Measurements from ENCODE around the gene CIC. TPM values are rescaled to one million over a fixed set of nuclear protein-coding genes. Genes with fewer than 3 reads are reported as not detected.

The CIC gene
- total RNA-seq, 2 experiments from 2014 or later = 43.8 to 50.4 TPM

- Mint-ChIP-seq H3K36me3 (peaks cover 12% of the 10 kb centered on the region), H3K27me3 (no peaks in the 10 kb centered on the region)
- no peak for DNase-seq
Observed at GRCh38 chr19:42292963-42293362, 23.9 kb downstream of the CIC start.

GRCh38 chr19:42293540-42293939, 24.5 kb downstream of the CIC start:
- DNase-seq = no peak
- Mint-ChIP-seq H3K27ac (no peak overlapping the region), H3K4me1 (peaks cover 4% of the 10 kb centered on the region), H3K4me3 (no peak overlapping the region), H3K9me3 (no peaks in the 10 kb centered on the region), H3K36me3 (peaks cover 12% of the 10 kb centered on the region), H3K27me3 (no peaks in the 10 kb centered on the region)

More at GRCh38 chr19:42292963-42293362, 23.9 kb downstream of the CIC start:
- peaks cover 4% of the 10 kb centered on the region for H3K4me1 Mint-ChIP-seq
- no peaks in the 10 kb centered on the region for H3K9me3 Mint-ChIP-seq
- no peak overlapping the region for H3K27ac Mint-ChIP-seq
- no peak overlapping the region for H3K4me3 Mint-ChIP-seq

GRCh38 chr19:42293948-42294347, 24.9 kb downstream of the CIC start:
- Mint-ChIP-seq H3K27me3 (no peaks in the 10 kb centered on the region), H3K27ac (no peak overlapping the region), H3K9me3 (no peaks in the 10 kb centered on the region), H3K36me3 (peaks cover 12% of the 10 kb centered on the region), H3K4me1 (peaks cover 4% of the 10 kb centered on the region), H3K4me3 (no peak overlapping the region)
- DNase-seq = no peak

- H3K9me3 Mint-ChIP-seq = no peaks in the 10 kb centered on the region
- no peak overlapping the region for H3K27ac Mint-ChIP-seq
- peaks cover 4% of the 10 kb centered on the region for H3K4me1 Mint-ChIP-seq
- no peak for DNase-seq
- peaks cover 12% of the 10 kb centered on the region for H3K36me3 Mint-ChIP-seq
- no peak overlapping the region for H3K4me3 Mint-ChIP-seq
- H3K27me3 Mint-ChIP-seq = no peaks in the 10 kb centered on the region
Observed at GRCh38 chr19:42294471-42295137, 25.6 kb downstream of the CIC start.

- peaks cover 12% of the 10 kb centered on the region for H3K36me3 Mint-ChIP-seq
- no peak overlapping the region for H3K4me3 Mint-ChIP-seq
- no peaks in the 10 kb centered on the region for H3K9me3 Mint-ChIP-seq
- H3K27ac Mint-ChIP-seq = no peak overlapping the region
- DNase-seq = no peak
- peaks cover 4% of the 10 kb centered on the region for H3K4me1 Mint-ChIP-seq
- H3K27me3 Mint-ChIP-seq = no peaks in the 10 kb centered on the region
Observed at GRCh38 chr19:42295342-42295741, 26.3 kb downstream of the CIC start.

GRCh38 chr19:42295831-42296525, 26.9 kb downstream of the CIC start:
- H3K4me3 Mint-ChIP-seq = no peak overlapping the region
- H3K27ac Mint-ChIP-seq = peak overlapping the region; percentile 48
- H3K9me3 Mint-ChIP-seq = no peaks in the 10 kb centered on the region
- H3K4me1 Mint-ChIP-seq = peaks cover 4% of the 10 kb centered on the region
- DNase-seq = peak; percentile 86
- H3K27me3 Mint-ChIP-seq = no peaks in the 10 kb centered on the region
- H3K36me3 Mint-ChIP-seq = peaks cover 13% of the 10 kb centered on the region

GRCh38 chr19:42297039-42297438, 28.0 kb downstream of the CIC start:
- Mint-ChIP-seq H3K36me3 (peaks cover 9% of the 10 kb centered on the region), H3K27me3 (no peaks in the 10 kb centered on the region), H3K4me3 (no peak overlapping the region), H3K9me3 (no peaks in the 10 kb centered on the region), H3K27ac (no peak overlapping the region), H3K4me1 (peaks cover 10% of the 10 kb centered on the region)
- no peak for DNase-seq

- H3K36me3 Mint-ChIP-seq = peaks cover 5% of the 10 kb centered on the region
- no peaks in the 10 kb centered on the region for H3K27me3 Mint-ChIP-seq
- H3K4me3 Mint-ChIP-seq = peak within 1 kb of the TSS; percentile 84
- peaks cover 16% of the 10 kb centered on the region for H3K4me1 Mint-ChIP-seq
- DNase-seq = no peak
- H3K9me3 Mint-ChIP-seq = no peaks in the 10 kb centered on the region
- peak within 1 kb of the TSS; percentile 90 for H3K27ac Mint-ChIP-seq
Observed at GRCh38 chr19:42301646-42302203, 32.7 kb downstream of the CIC start, which contains the start of gene PRR19. PRR19 (plus strand) TSS chr19:42302132; CDS start chr19:42309585, 7,453 bp downstream.

- H3K36me3 Mint-ChIP-seq = peaks cover 3% of the 10 kb centered on the region
- no peaks in the 10 kb centered on the region for H3K9me3 Mint-ChIP-seq
- peak overlapping the region; percentile 90 for H3K27ac Mint-ChIP-seq
- H3K4me1 Mint-ChIP-seq = peaks cover 16% of the 10 kb centered on the region
- H3K4me3 Mint-ChIP-seq = peak overlapping the region; percentile 84
- no peak for DNase-seq
- no peaks in the 10 kb centered on the region for H3K27me3 Mint-ChIP-seq
Observed at GRCh38 chr19:42303101-42303464, 34.0 kb downstream of the CIC start.

GRCh38 chr19:42303876-42304275, 34.8 kb downstream of the CIC start:
- Mint-ChIP-seq H3K27me3 (no peaks in the 10 kb centered on the region), H3K36me3 (peaks cover 3% of the 10 kb centered on the region), H3K9me3 (no peaks in the 10 kb centered on the region), H3K4me3 (no peak overlapping the region), H3K27ac (no peak overlapping the region), H3K4me1 (peaks cover 16% of the 10 kb centered on the region)
- DNase-seq = no peak

- Mint-ChIP-seq H3K27ac (no peak overlapping the region), H3K9me3 (no peaks in the 10 kb centered on the region), H3K36me3 (no peaks in the 10 kb centered on the region), H3K4me1 (peaks cover 12% of the 10 kb centered on the region), H3K27me3 (peaks cover 10% of the 10 kb centered on the region), H3K4me3 (no peak overlapping the region)
- no peak for DNase-seq
Observed at GRCh38 chr19:42306646-42307045, 37.6 kb downstream of the CIC start.

- Mint-ChIP-seq H3K4me1 (peaks cover 10% of the 10 kb centered on the region), H3K9me3 (no peaks in the 10 kb centered on the region), H3K4me3 (no peak overlapping the region), H3K36me3 (no peaks in the 10 kb centered on the region), H3K27ac (no peak overlapping the region), H3K27me3 (peaks cover 40% of the 10 kb centered on the region)
- no peak for DNase-seq
Observed at GRCh38 chr19:42309686-42310085, 40.6 kb downstream of the CIC start.

- Mint-ChIP-seq H3K9me3 (no peaks in the 10 kb centered on the region), H3K27me3 (peaks cover 46% of the 10 kb centered on the region), H3K27ac (no peak overlapping the region), H3K36me3 (no peaks in the 10 kb centered on the region), H3K4me3 (no peak overlapping the region), H3K4me1 (peaks cover 12% of the 10 kb centered on the region)
- no peak for DNase-seq
Observed at GRCh38 chr19:42311657-42312056, 42.6 kb downstream of the CIC start.

- H3K27me3 Mint-ChIP-seq = peaks cover 46% of the 10 kb centered on the region
- no peaks in the 10 kb centered on the region for H3K36me3 Mint-ChIP-seq
- H3K9me3 Mint-ChIP-seq = no peaks in the 10 kb centered on the region
- H3K4me3 Mint-ChIP-seq = peak overlapping the region; percentile 70
- no peak overlapping the region for H3K27ac Mint-ChIP-seq
- H3K4me1 Mint-ChIP-seq = peaks cover 16% of the 10 kb centered on the region
- no peak for DNase-seq
Observed at GRCh38 chr19:42312370-42312769, 43.3 kb downstream of the CIC start.

- peak; percentile 68 for DNase-seq
- Mint-ChIP-seq H3K27ac (no peak within 1 kb of the TSS), H3K4me1 (peaks cover 16% of the 10 kb centered on the region), H3K4me3 (peak within 1 kb of the TSS; percentile 70), H3K27me3 (peaks cover 46% of the 10 kb centered on the region), H3K9me3 (no peaks in the 10 kb centered on the region), H3K36me3 (no peaks in the 10 kb centered on the region)
Observed at GRCh38 chr19:42313096-42313839, 44.2 kb downstream of the CIC start, which contains the start of gene TMEM145. TMEM145 (plus strand) TSS chr19:42313309; CDS start chr19:42313377, 68 bp downstream.
